ENCODE data around the gene ZSCAN5C. TPM values are rescaled to one million over a fixed set of nuclear protein-coding genes. Genes with fewer than 3 reads are reported as not detected.
"Not testable (repeated sequence)": the region's sequence is repeated elsewhere in the genome, so short reads cannot be mapped to it uniquely, and the experiment has no call there.

ZSCAN5C gene
- total RNA-seq, 4 donors from 2014 or later, result not detected

- peaks cover 0 to 3% (median 0%) of the 10 kb centered on the region in 4 donors for H3K9me3 ChIP-seq
- TF ChIP-seq EP300 (IDR thresholded peaks at IDR 0.05), result no peak
- no peaks in the 10 kb centered on the region for H3K27me3 ChIP-seq
- no peak for DNase-seq (ENCODE audit: low spot score in 2 of 2)
- 65 to 73% methylated on average over 6 to 7 of the region's 7 CpGs for WGBS, 2 donors
- H3K4me1 ChIP-seq, result no peaks in the 10 kb centered on the region
- no peaks in the 10 kb centered on the region for H3K36me3 ChIP-seq
- no peak overlapping the region for H3K4me3 ChIP-seq
- no peak overlapping the region for H3K27ac ChIP-seq
Observed at GRCh38 chr19:56199687-56200086, 2.4 kb upstream of the ZSCAN5C start.

GRCh38 chr19:56207581-56207980 is 5.5 kb downstream of the ZSCAN5C start:
- DNase-seq (ENCODE audit: low spot score in 2 of 2); H3K9me3 ChIP-seq; H3K36me3 ChIP-seq; H3K4me3 ChIP-seq; H3K4me1 ChIP-seq; H3K27me3 ChIP-seq; H3K27ac ChIP-seq: not testable (repeated sequence)
- 71 to 81% methylated on average over 5 of the region's 5 CpGs for WGBS, 2 donors

GRCh38 chr19:56209091-56209490 is 7.0 kb downstream of the ZSCAN5C start:
- DNase-seq (ENCODE audit: low spot score in 2 of 2), result no peak
- Histone ChIP-seq H3K36me3 (no peaks in the 10 kb centered on the region), H3K4me3 (no peak overlapping the region), H3K27me3 (no peaks in the 10 kb centered on the region), H3K27ac (no peak overlapping the region), H3K9me3 (no peaks in the 10 kb centered on the region), H3K4me1 (no peaks in the 10 kb centered on the region)
- WGBS, 2 donors, result 85% methylated on average over 12 of the region's 12 CpGs
- no peak for TF ChIP-seq CTCF (IDR thresholded peaks at IDR 0.05)

GRCh38 chr19:56210036-56210435 is 8.0 kb downstream of the ZSCAN5C start:
- not testable (repeated sequence) for H3K27ac ChIP-seq; H3K36me3 ChIP-seq; H3K9me3 ChIP-seq; H3K4me3 ChIP-seq; DNase-seq (ENCODE audit: low spot score in 2 of 2); H3K27me3 ChIP-seq; H3K4me1 ChIP-seq
- WGBS, 2 donors, result 84 to 88% methylated on average over 9 of the region's 9 CpGs

- no peak for DNase-seq (ENCODE audit: low spot score in 2 of 2)
- H3K27ac ChIP-seq, result no peak overlapping the region
- H3K27me3 ChIP-seq, result no peaks in the 10 kb centered on the region
- H3K36me3 ChIP-seq, result no peaks in the 10 kb centered on the region
- WGBS, 2 donors, result 51 to 52% methylated on average over 4 of the region's 4 CpGs
- TF ChIP-seq POLR2A (IDR thresholded peaks at IDR 0.05) (no peak), EP300 (IDR thresholded peaks at IDR 0.05) (no peak), CTCF (IDR thresholded peaks at IDR 0.05) (no peak)
- no peaks in the 10 kb centered on the region for H3K4me1 ChIP-seq
- H3K4me3 ChIP-seq, result no peak overlapping the region
- H3K9me3 ChIP-seq, result no peaks in the 10 kb centered on the region
Observed at GRCh38 chr19:56211718-56212117, 9.6 kb downstream of the ZSCAN5C start.

- no peak for TF ChIP-seq EP300 (IDR thresholded peaks at IDR 0.05)
- no peak for TF ChIP-seq POLR2A (IDR thresholded peaks at IDR 0.05)
- TF ChIP-seq CTCF (IDR thresholded peaks at IDR 0.05), result no peak
- no peak overlapping the region for H3K27ac ChIP-seq
- DNase-seq (ENCODE audit: low spot score in 2 of 2), result no peak
- peaks cover 0 to 3% of the 10 kb centered on the region in 2 donors for H3K27me3 ChIP-seq
- peaks cover 0 to 24% (median 0%) of the 10 kb centered on the region in 3 donors for H3K36me3 ChIP-seq
- WGBS, 2 donors, result 12 to 19% methylated on average over 30 to 74 of the region's 79 CpGs
- peaks cover 0 to 6% (median 0%) of the 10 kb centered on the region in 4 donors for H3K9me3 ChIP-seq
- peaks cover 0 to 12% (median 3%) of the 10 kb centered on the region in 4 donors for H3K4me1 ChIP-seq
- H3K4me3 ChIP-seq, result peak overlapping the region; percentile 7 to 48 (median 16)
Observed at GRCh38 chr19:56217039-56217949, 15.2 kb downstream of the ZSCAN5C start.
